H9 (cell line): ENCODE measurements around the gene MACROD1. TPM values are rescaled to one million over a fixed set of nuclear protein-coding genes. Genes with fewer than 3 reads are reported as not detected.

Source experiments
- DNase-seq: peaks from one replicate; pipeline ENCODE4 v3.0.0-alpha.2; 2017
- H2AFZ ChIP-seq: one replicate; pipeline ENCODE4 v1.6.1; 2013; ENCODE audit warnings: mild to moderate bottlenecking, low read length, control low read depth, moderate library complexity
- H2AK5ac ChIP-seq: 2 replicates; pipeline ENCODE4 v1.6.1; 2013; ENCODE audit warnings: low read length, control low read depth, mixed read lengths; ENCODE audit not compliant: insufficient read length
- H2BK120ac ChIP-seq: one replicate; pipeline ENCODE4 v1.6.1; 2013; ENCODE audit warnings: low read depth, mild to moderate bottlenecking, low read length, control low read depth, inconsistent platforms; ENCODE audit not compliant: poor library complexity, severe bottlenecking
- H2BK12ac ChIP-seq: 2 replicates; pipeline ENCODE4 v1.6.1; 2013; ENCODE audit warnings: low read length, control low read depth, mixed read lengths, low read depth; ENCODE audit not compliant: insufficient read length
- H2BK15ac ChIP-seq: 2 replicates; pipeline ENCODE4 v1.6.1; 2013; ENCODE audit warnings: low read depth, low read length, control low read depth
- H2BK20ac ChIP-seq: one replicate; pipeline ENCODE4 v1.6.1; 2013; ENCODE audit warnings: low read depth, mild to moderate bottlenecking, low read length, control low read depth, inconsistent platforms; ENCODE audit not compliant: poor library complexity, severe bottlenecking
- H2BK5ac ChIP-seq: 2 replicates; pipeline ENCODE4 v1.6.1; 2013; ENCODE audit warnings: low read length, control low read depth, mixed read lengths; ENCODE audit not compliant: insufficient read length
- H3K14ac ChIP-seq: 2 replicates; pipeline ENCODE4 v1.6.1; 2013; ENCODE audit warnings: low read length, control low read depth; ENCODE audit not compliant: insufficient read depth
- H3K18ac ChIP-seq: 2 replicates; pipeline ENCODE4 v1.6.1; 2013; ENCODE audit warnings: low read depth, mild to moderate bottlenecking, mixed read lengths, low read length, control low read depth; ENCODE audit not compliant: insufficient read length
- H3K23ac ChIP-seq: 2 replicates; pipeline ENCODE4 v1.6.1; 2013; ENCODE audit warnings: low read length, control low read depth, mixed read lengths, low read depth; ENCODE audit not compliant: insufficient read length
- H3K23me2 ChIP-seq: 2 replicates; pipeline ENCODE4 v1.6.1; 2013; ENCODE audit warnings: low read depth, mild to moderate bottlenecking, mixed read lengths, low read length, control low read depth; ENCODE audit not compliant: insufficient read length, poor library complexity, severe bottlenecking
- H3K27ac ChIP-seq: 2 replicates; pipeline ENCODE4 v1.5.1; 2013; ENCODE audit warnings: low read length, control low read depth, mixed read lengths, low read depth; ENCODE audit not compliant: insufficient read length
- H3K27me3 ChIP-seq: 2 replicates; pipeline ENCODE4 v1.6.1; 2013; ENCODE audit warnings: low read length, control low read depth, inconsistent platforms; ENCODE audit not compliant: insufficient read depth
- H3K4ac ChIP-seq: 2 replicates; pipeline ENCODE4 v1.6.1; 2013; ENCODE audit warnings: low read depth, mild to moderate bottlenecking, control low read depth, inconsistent platforms, low read length, moderate library complexity
- H3K4me1 ChIP-seq: 2 replicates; pipeline ENCODE4 v1.6.1; 2013; ENCODE audit warnings: low read length, control low read depth, inconsistent platforms; ENCODE audit not compliant: insufficient read depth
- H3K4me2 ChIP-seq: 2 replicates; pipeline ENCODE4 v1.6.1; 2013; ENCODE audit warnings: low read length, control low read depth, mixed read lengths; ENCODE audit not compliant: insufficient read length, insufficient read depth
- H3K56ac ChIP-seq: 2 replicates; pipeline ENCODE4 v1.6.1; 2013; ENCODE audit warnings: low read depth, mild to moderate bottlenecking, mixed read lengths, low read length, control low read depth; ENCODE audit not compliant: insufficient read length
- H3K79me1 ChIP-seq: 2 replicates; pipeline ENCODE4 v1.6.1; 2013; ENCODE audit warnings: low read depth, mild to moderate bottlenecking, moderate library complexity, low read length, control low read depth, inconsistent platforms; ENCODE audit not compliant: insufficient read depth, poor library complexity, severe bottlenecking
- H3K79me2 ChIP-seq: 2 replicates; pipeline ENCODE4 v1.6.1; 2013; ENCODE audit warnings: low read length, control low read depth, inconsistent platforms; ENCODE audit not compliant: insufficient read depth
- H3K9ac ChIP-seq: 2 replicates; pipeline ENCODE4 v1.6.1; 2013; ENCODE audit warnings: low read length, control low read depth, mixed read lengths; ENCODE audit not compliant: insufficient read length; ENCODE audit errors: extremely low read depth
- H3K9me3 ChIP-seq: one replicate; pipeline ENCODE4 v1.6.1; 2013; ENCODE audit warnings: low read depth, low read length, inconsistent platforms; ENCODE audit not compliant: control insufficient read depth
- H3T11ph ChIP-seq: one replicate; pipeline ENCODE4 v1.6.1; 2013; ENCODE audit warnings: mild to moderate bottlenecking, low read length, control low read depth, inconsistent platforms
- H4K20me1 ChIP-seq: one replicate; pipeline ENCODE4 v1.6.1; 2013; ENCODE audit not compliant: control insufficient read depth, insufficient read length, insufficient read depth
- H4K5ac ChIP-seq: 2 replicates; pipeline ENCODE4 v1.6.1; 2013; ENCODE audit warnings: low read depth, mild to moderate bottlenecking, mixed read lengths, low read length, control low read depth; ENCODE audit not compliant: insufficient read length
- H4K8ac ChIP-seq: replicated peaks from 2 replicates; pipeline ENCODE4 v1.6.1; 2013; ENCODE audit warnings: low read length, control low read depth, mixed read lengths, low read depth; ENCODE audit not compliant: insufficient read length
- H4K91ac ChIP-seq: 2 replicates; pipeline ENCODE4 v1.6.1; 2013; ENCODE audit warnings: low read depth, mild to moderate bottlenecking, moderate library complexity, mixed read lengths, low read length, control low read depth; ENCODE audit not compliant: insufficient read length
- H3K27ac Mint-ChIP-seq, 3 experiments: 2 replicates in 2 of 3; 3 replicates in 1 of 3; pipeline ENCODE4 v1.8.0; 2020 to 2021; ENCODE audit warnings: mixed read lengths in 3 of 3, mild to moderate bottlenecking in 1 of 3, moderate library complexity in 1 of 3
- H3K27me3 Mint-ChIP-seq: 2 replicates; pipeline ENCODE4 v1.8.0; 2021; ENCODE audit warnings: low read depth, mild to moderate bottlenecking, moderate library complexity, mixed read lengths
- H3K36me3 Mint-ChIP-seq, 3 experiments: 2 replicates in 2 of 3; 3 replicates in 1 of 3; pipeline ENCODE4 v1.8.0; 2020 to 2021; ENCODE audit warnings: low read depth in 3 of 3, mixed read lengths in 3 of 3; ENCODE audit not compliant: insufficient read depth in 1 of 3
- H3K4me1 Mint-ChIP-seq, 2 experiments: 2 replicates each; pipeline ENCODE4 v1.8.0; 2020; ENCODE audit warnings: mixed read lengths in 2 of 2
- H3K4me3 Mint-ChIP-seq, 2 experiments: 2 replicates in 1 of 2; 3 replicates in 1 of 2; pipeline ENCODE4 v1.8.0; 2020 to 2021; ENCODE audit warnings: mild to moderate bottlenecking in 2 of 2, mixed read lengths in 2 of 2, moderate library complexity in 1 of 2
- H3K9me3 Mint-ChIP-seq, 2 experiments: 2 replicates in 1 of 2; 3 replicates in 1 of 2; pipeline ENCODE4 v1.8.0; 2020; ENCODE audit warnings: mild to moderate bottlenecking in 2 of 2, mixed read lengths in 2 of 2, moderate library complexity in 1 of 2
- CTCF ChIP-seq: fragments of 200-600 bp; sonication (generic); conservative IDR thresholded peaks from 3 replicates; pipeline ENCODE4 v1.8.0; 2021; ENCODE audit warnings: antibody characterized with exemption, mild to moderate bottlenecking
- WGBS: extraction: QIAGEN DNeasy Blood & Tissue Kit; methylation state at CpG from one replicate; pipeline ENCODE4 v1.1.7; 2013; ENCODE audit warnings: missing lambda C conversion rate, low lambda C conversion rate, mixed read lengths; ENCODE audit not compliant: insufficient read length; ENCODE audit errors: extremely low coverage; 5-methylcytosine and 5-hydroxymethylcytosine counted together
- total RNA-seq: library from RNA; stranded (reverse); gene quantifications from 2 replicates; pipeline ENCODE4 v1.2.1, GENCODE V29; 2021

Gene MACROD1
- total RNA-seq, 1 experiment from 2014 or later, result 21.2 TPM

DNA sequence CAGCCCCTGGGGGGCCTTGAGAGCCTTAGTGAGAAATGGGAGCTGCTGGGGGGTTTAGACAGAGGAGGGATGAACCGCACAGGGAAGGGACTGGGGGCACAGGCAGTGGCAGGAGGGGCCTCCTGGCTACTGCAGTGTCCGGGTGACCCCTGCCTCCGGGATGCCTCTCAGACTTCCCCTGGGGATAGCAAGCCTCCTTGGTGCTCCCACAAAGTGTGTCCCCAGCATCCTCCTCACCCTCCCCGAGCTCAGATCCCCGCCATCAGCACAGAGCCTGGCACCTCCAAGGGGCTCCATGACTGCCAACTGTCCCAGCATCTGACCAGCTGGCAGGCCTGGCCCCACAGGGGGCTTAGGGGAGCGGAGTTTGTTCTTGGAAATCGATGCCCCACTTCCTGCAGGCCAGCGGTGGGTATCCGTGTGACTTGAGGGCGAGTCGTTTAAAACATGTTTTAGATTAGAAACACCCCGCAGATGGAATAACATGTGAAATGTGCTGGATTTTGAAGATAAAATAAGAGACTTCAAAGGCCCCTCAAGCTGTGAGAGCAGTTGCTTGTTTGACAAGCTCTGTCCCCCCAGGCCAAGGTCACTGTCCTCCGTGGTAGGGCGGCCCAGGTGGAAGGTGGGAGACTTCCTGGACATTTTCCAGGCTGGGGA lies 143.7 kb downstream of the MACROD1 start:
- Histone ChIP-seq H2BK5ac (no peak overlapping the region), H3K4me1 (peaks cover 2% of the 10 kb centered on the region; the same call in 1 of the 2 replicates), H3K9ac (no peak overlapping the region), H2BK20ac (no peak overlapping the region), H3K23me2 (no peaks in the 10 kb centered on the region), H4K8ac (no peak overlapping the region), H3K4ac (no peak overlapping the region), H2AFZ (no peak overlapping the region), H2BK120ac (no peak overlapping the region), H3T11ph (no peak overlapping the region), H4K5ac (no peak overlapping the region), H3K23ac (no peak overlapping the region), H4K20me1 (no peaks in the 10 kb centered on the region), H3K56ac (no peak overlapping the region), H3K18ac (no peak overlapping the region), H3K79me1 (no peaks in the 10 kb centered on the region), H2BK12ac (no peak overlapping the region), H3K27ac (no peak overlapping the region), H3K4me2 (no peak overlapping the region), H4K91ac (no peak overlapping the region), H2BK15ac (no peak overlapping the region), H2AK5ac (no peak overlapping the region), H3K79me2 (no peaks in the 10 kb centered on the region), H3K14ac (no peak overlapping the region), H3K9me3 (no peaks in the 10 kb centered on the region), H3K27me3 (no peaks in the 10 kb centered on the region; the same call in 1 of the 2 replicates)
- Mint-ChIP-seq H3K36me3 (no peaks in the 10 kb centered on the region; a peak in 2 of 7 replicates), H3K4me1 (peaks cover 46 to 66% of the 10 kb centered on the region in 2 experiments), H3K4me3 (no peak overlapping the region), H3K27me3 (peaks cover 33% of the 10 kb centered on the region), H3K9me3 (no peaks in the 10 kb centered on the region), H3K27ac (peak overlapping the region in 1 of 3 experiments; percentile 83; a peak in 1 of 7 replicates)
- no CpG with 5 or more reads among the region's 14 CpGs for WGBS
- DNase-seq, result no peak
- TF ChIP-seq CTCF, result no peak
